IPS DF 4.7 (cell line): ENCODE results near the gene CA10.

Source experiments
- DNase-seq: peaks from one replicate; pipeline ENCODE4 v3.0.0-alpha.2; 2013; ENCODE audit warnings: low spot score; ENCODE audit errors: extremely low read depth

Gene CA10

GRCh38 chr17:51770027-51770759 is 388.3 kb downstream of the CA10 start:
- no peak for DNase-seq

- no peak for DNase-seq
Measured at GRCh38 chr17:51769231-51769630, 389.3 kb downstream of the CA10 start.

DNA sequence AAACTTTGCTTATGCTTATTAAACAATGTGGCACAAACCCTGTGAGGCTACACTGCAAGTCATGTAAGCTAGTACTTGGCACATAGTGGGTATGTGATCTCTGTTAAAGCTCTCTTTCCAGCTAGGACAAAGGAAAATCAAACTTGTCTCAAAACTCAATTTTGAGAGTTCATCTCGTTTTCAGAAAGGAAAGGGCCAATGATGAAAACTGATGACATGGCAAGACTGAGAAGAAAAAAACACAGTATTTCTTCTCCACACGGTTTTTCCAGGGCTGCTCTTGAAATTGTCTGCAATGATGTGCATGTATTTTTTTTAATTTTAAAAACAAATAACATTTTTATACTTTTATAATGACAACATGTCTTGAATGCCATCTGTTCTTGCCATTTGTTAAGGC is 389.8 kb downstream of the CA10 start:
- DNase-seq = no peak

DNA sequence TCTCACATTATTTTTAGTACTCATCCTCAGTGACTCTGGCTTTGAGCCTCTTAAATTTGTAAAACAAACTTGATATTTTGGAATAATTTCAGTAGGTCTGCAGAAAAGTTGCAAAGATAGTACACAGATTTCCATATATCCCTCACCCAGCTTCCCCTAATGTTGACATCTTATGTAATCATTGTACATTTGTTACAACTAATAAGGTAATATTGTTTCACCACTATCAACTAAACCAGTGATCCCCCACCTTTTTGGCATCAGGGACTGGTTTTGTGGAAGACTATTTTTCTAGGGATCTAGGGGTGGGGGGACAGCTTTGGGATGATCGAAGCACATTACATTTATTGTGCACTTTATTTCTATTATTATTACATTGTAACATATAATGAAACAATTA is 391.2 kb downstream of the CA10 start:
- DNase-seq = no peak

- DNase-seq = no peak
Measured at GRCh38 chr17:51765282-51766135, 393.0 kb downstream of the CA10 start.

- peak; percentile 72 for DNase-seq
Measured at GRCh38 chr17:51764387-51764971, 394.0 kb downstream of the CA10 start.

DNA sequence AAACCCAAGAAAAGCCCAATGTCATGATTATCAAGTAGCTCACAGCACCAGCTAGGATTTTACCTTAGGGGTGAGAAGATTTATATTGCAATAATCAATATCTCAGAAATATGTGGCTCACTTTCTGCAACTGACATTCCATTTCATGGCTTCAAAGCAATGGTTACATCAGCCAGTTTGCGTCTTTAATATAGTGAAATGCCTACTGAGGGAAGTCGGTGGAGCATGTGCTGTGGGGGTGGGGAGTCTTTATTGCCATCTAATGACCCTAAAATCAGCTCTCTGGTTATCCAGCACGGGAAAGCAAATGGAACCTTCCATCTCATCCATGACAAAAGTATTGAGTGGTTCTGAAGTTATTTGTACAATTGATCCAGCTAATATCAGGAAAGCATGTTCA is 395.5 kb downstream of the CA10 start:
- no peak for DNase-seq

DNA sequence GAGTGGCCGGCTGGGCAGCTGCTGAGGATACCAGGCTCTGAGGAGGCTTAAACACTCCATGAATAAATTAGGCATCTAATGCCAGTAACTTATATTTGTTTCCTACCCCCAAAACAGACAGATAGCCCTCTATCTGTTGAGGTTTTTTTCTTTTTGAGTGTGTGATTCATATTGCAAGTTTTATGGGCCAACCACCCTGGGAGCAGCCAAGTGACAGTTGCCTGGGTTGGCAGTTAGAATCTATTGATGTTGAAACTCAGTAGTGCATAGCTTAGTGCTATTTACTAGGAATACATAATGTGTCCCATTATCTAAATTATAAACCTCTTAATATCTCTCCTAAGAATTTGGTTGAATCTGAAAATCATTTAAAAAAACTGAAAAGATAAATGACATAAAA is 397.4 kb downstream of the CA10 start:
- DNase-seq = no peak

GRCh38 chr17:51759260-51759659 is 399.3 kb downstream of the CA10 start:
- DNase-seq = no peak

DNA sequence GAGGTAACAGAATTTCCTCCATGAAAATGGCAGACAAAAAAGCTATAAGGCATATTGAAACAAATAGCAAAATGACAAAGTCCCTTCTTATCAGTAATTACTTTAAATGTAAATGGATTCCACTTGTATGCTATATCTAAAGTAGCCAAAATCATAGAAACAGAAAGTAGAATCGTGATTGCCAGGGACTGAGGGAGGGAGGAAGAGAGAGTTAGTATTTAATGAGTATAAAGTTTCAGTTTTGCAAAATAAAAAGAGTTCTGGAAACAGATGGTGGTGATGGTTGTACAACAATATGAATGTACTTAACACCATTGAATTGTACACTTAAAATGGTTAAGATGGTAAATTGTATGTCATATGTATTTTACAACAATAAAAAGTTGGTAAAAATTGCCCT is 407.4 kb downstream of the CA10 start:
- no peak for DNase-seq

- no peak for DNase-seq
Measured at GRCh38 chr17:51748749-51749604, 409.5 kb downstream of the CA10 start.

DNA sequence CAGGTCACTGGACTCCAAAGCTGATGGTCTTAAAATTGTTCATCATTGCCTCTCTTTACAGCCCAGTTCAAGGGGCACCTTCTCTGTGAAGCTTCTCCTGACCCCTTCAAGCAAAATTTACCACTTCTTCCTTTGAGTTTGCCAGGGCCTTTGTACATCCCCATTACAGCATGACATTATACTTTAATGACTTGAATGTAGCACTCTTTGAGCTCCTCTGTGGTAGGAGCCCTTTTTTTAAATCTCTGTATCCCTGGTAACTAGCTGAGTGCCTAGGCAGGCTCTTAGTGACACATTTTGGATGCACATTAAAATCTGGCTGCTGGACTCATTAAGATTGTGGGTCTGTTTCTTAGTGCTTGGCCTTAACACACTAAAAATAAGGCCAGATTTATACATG is 412.1 kb downstream of the CA10 start:
- no peak for DNase-seq

- no peak for DNase-seq
Measured at GRCh38 chr17:51745993-51746392, 412.5 kb downstream of the CA10 start.

GRCh38 chr17:51743477-51743876 is 415.0 kb downstream of the CA10 start:
- DNase-seq = no peak

- DNase-seq = no peak
Measured at GRCh38 chr17:51742571-51742970, 415.9 kb downstream of the CA10 start.

DNA sequence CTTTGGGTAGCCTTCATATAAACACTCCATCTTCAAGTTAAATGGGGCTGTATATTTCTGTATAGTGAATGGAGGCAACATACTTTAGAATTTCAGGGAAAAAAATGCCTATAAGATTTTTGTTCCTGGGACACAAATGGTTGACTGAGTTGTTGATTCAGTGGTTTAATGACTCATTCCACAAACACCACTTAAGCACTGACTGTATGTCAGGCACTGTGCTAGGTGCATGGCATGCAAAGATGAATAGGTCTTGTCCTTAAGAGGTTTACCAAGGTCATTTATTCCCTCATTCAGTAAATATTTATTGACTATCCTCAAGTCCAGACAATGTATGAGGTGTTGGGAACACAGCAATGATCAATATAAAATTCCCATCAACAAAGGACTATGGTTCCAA is 417.1 kb downstream of the CA10 start:
- DNase-seq = no peak

GRCh38 chr17:51740531-51740930 is 418.0 kb downstream of the CA10 start:
- no peak for DNase-seq

GRCh38 chr17:51739245-51739886 is 419.1 kb downstream of the CA10 start:
- DNase-seq = no peak

DNA sequence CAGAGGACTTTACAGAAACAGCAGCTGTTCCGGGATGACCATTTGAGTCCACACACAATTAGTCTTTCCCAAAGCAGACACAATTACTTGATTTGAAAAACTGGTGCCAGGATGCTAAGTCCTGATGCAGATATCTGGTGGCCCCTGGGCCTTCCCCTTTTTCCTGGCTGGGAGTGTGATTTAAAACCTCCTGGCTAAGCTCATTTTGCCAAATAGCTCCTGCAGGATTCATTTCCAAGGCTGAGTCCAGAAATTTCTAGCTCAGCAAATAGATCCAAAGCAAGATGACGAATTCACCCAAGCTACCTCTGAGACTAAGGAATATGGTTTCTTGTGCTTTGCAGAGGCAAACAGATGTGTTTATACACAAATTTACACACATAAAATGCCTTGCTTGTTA is 422.2 kb downstream of the CA10 start:
- DNase-seq = no peak

DNA sequence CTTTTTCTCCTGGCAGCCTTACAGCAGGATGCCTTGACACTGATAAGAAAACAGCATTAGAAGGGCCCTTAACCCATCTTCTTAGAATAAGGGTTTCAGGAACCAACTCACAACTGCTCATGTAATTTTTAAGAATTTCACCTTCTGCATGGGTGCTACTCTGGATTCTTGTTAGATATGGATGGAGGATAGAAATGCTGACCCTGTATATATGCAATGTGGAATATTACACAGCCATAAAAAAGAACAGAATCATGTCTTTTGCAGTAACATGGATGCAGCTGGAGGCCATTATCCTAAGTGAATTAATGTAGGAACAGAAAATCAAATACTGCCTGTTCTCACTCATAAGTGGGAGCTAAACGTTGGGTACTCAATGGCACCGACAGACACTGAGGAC is 423.5 kb downstream of the CA10 start:
- no peak for DNase-seq

DNA sequence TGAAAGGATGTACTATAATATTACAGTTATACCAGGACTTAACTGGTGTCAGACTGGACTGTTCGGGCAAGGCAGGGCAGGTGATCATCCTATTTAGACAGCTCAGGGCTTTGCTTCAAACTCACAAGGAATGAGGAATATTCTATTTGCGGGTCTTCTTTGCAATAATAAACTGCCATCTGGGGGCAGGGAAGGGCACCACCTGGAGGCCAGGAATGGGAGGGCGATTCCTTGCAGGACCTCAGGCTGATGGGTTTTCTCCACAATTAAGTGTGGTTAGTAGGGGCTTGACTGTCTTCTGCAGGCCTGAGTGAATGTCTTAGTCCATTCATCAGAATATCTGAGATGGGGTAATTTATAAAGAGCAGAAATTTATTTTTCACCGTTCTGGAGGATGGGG is 424.1 kb downstream of the CA10 start:
- no peak for DNase-seq
